ENCODE results near the gene COL9A2. TPM values are rescaled to one million over a fixed set of nuclear protein-coding genes. Genes with fewer than 3 reads are reported as not detected.

COL9A2 gene
- total RNA-seq, 1 donor from 2014 or later: 2.1 TPM

DNA sequence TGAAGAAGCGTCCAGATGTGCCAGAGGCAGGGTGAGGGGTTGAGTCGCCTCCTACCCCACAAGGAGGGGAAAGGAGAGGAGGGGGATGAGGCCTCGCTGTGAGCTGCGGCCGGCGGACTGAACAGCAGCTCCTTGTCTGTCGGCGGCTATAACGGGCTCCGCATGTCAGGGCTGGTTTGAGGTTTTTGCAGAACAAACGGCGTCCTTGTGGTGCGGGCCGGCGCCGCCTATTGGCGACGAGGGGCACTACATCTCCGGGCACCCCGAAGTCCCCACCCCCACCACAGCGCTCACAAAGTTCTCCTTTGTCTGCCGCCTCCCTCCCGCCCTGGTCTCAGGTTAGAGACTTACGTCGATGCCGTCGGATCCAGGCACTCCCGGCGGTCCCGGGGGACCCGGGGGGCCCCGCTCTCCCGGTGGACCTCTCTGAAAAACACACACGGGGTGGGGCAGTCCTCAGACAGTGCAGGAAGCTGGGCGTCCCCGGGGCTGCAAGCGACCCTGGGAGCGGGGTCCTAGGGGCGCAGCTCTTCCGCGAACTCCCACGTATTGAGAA is 1.8 kb downstream of the COL9A2 start:
- Mint-ChIP-seq H3K36me3 (ENCODE audit: unreplicated experiment) (no peaks in the 10 kb centered on the region), H3K4me3 (ENCODE audit: unreplicated experiment) (peak overlapping the region; percentile 60)

DNA sequence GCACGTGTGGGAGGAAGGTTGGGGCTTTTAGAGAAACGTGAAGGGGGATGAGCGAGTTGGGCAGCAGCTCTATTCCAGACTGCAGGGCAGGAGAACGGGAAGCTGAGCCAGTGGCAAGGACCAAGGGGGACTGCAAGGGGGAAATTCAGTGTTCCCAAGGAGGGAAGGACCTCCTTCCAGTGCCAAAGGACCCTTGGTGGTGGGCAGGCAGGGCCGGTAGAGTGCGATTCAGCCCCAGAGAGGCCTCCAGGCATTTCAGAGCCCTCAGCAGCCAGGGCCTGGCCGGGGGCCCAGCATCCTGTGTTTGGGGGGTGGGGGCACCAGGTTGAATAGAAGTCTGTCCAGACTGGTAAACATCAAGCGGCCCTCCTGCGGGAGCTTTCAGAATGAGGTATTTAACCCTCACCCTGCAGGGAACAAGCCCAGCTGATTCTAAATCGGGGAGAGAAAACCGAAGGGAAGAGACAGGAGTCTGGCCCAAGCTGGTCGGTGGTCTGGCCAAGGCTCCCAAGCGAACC is 2.3 kb downstream of the COL9A2 start:
- no peaks in the 10 kb centered on the region for H3K9me3 Mint-ChIP-seq (ENCODE audit: unreplicated experiment)
- peaks cover 32% of the 10 kb centered on the region for H3K4me1 Mint-ChIP-seq (ENCODE audit: unreplicated experiment)
- peak overlapping the region; percentile 26 for H3K4me3 Mint-ChIP-seq (ENCODE audit: unreplicated experiment)
- H3K27ac Mint-ChIP-seq (ENCODE audit: unreplicated experiment): peak overlapping the region; percentile 34
- H3K27me3 Mint-ChIP-seq (ENCODE audit: unreplicated experiment): peaks cover 20% of the 10 kb centered on the region
- no peaks in the 10 kb centered on the region for H3K36me3 Mint-ChIP-seq (ENCODE audit: unreplicated experiment)
- DNase-seq (ENCODE audit: extremely low spot score, unreplicated experiment): peak; percentile 83
- TF ChIP-seq, protein P1, sequence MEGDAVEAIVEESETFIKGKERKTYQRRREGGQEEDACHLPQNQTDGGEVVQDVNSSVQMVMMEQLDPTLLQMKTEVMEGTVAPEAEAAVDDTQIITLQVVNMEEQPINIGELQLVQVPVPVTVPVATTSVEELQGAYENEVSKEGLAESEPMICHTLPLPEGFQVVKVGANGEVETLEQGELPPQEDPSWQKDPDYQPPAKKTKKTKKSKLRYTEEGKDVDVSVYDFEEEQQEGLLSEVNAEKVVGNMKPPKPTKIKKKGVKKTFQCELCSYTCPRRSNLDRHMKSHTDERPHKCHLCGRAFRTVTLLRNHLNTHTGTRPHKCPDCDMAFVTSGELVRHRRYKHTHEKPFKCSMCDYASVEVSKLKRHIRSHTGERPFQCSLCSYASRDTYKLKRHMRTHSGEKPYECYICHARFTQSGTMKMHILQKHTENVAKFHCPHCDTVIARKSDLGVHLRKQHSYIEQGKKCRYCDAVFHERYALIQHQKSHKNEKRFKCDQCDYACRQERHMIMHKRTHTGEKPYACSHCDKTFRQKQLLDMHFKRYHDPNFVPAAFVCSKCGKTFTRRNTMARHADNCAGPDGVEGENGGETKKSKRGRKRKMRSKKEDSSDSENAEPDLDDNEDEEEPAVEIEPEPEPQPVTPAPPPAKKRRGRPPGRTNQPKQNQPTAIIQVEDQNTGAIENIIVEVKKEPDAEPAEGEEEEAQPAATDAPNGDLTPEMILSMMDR (IDR thresholded peaks at IDR 0.05): no peak

More for the DNA sequence above, 1.8 kb downstream of the COL9A2 start:
- Mint-ChIP-seq H3K9me3 (ENCODE audit: unreplicated experiment) (no peaks in the 10 kb centered on the region), H3K27me3 (ENCODE audit: unreplicated experiment) (peaks cover 20% of the 10 kb centered on the region), H3K27ac (ENCODE audit: unreplicated experiment) (peak overlapping the region; percentile 34), H3K4me1 (ENCODE audit: unreplicated experiment) (peaks cover 32% of the 10 kb centered on the region)
- TF ChIP-seq, protein P1 (IDR thresholded peaks at IDR 0.05): peak; percentile 92
- DNase-seq (ENCODE audit: extremely low spot score, unreplicated experiment): peak; percentile 93

DNA sequence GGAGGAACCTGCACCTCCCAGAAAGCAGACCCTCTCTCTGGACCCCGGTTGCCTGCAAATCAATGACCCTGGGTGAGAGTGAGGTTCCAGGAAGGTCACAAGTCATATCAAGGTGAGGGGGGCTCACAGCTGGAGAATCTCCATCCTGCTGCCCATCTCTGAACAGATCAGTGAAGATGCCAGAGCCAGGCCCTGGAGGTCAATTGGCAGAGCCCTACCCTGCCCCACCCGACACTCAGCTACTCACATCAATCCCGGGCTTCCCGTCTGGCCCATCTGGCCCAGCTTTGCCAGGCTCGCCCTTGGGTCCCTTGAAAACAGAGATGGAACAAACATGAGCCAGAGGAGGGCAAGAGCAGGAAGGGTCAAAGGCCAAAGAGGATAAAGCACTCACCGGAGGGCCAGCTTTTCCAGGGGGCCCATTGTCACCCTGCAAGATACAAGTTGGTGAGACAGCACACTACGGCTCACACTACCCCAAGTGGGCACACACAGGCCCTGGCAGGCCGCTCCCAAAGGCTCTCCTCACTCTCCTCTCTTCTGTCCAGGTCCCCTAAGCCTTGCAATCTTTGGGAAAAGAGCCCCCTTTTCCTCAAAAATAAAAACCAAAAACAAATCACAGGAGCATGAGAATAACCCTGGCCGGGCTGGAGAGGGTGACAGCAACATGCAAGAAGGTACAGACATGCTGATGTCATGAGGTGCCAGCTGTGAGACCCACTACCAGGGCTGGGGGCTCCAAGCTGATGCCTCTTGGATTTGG is 2.9 kb downstream of the COL9A2 start:
- Mint-ChIP-seq H3K27ac (ENCODE audit: unreplicated experiment) (no peak overlapping the region), H3K4me3 (ENCODE audit: unreplicated experiment) (no peak overlapping the region), H3K4me1 (ENCODE audit: unreplicated experiment) (peaks cover 32% of the 10 kb centered on the region), H3K36me3 (ENCODE audit: unreplicated experiment) (no peaks in the 10 kb centered on the region), H3K9me3 (ENCODE audit: unreplicated experiment) (no peaks in the 10 kb centered on the region), H3K27me3 (ENCODE audit: unreplicated experiment) (peaks cover 20% of the 10 kb centered on the region)
- peak; percentile 79 for DNase-seq (ENCODE audit: extremely low spot score, unreplicated experiment)
- TF ChIP-seq, protein P1 (IDR thresholded peaks at IDR 0.05): no peak

DNA sequence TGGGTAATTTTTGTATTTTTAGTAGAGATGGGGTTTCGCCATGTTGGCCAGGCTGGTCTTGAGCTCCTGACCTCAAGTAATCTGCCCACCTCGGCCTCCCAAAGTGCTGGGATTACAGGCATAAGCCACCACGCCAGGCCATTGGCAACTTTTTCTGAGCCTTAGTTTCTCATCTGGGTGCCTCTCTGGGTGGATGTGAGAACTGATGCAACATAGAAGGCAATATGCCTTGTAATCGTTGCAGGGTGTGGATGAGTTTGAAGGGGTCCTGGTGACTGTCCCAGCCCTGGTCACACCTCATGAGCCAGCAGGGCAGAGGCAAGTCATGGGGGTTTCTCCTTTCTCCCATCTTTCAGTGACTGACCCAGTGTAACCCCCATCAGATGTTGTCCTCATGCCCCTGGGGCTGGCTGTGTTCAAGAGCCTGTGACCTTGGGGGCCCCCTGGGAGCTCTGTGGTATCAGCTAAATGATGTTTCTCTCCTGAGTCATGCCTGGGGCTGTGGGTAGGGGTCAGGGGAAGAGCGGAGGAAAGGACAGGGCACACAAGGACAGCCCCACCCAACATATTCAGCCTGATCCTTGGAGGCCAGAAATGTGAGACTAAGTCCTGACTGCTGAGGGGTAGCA is 3.6 kb downstream of the COL9A2 start:
- H3K36me3 Mint-ChIP-seq (ENCODE audit: unreplicated experiment): no peaks in the 10 kb centered on the region
- no peak for DNase-seq (ENCODE audit: extremely low spot score, unreplicated experiment)
- H3K4me3 Mint-ChIP-seq (ENCODE audit: unreplicated experiment): no peak overlapping the region
- TF ChIP-seq, protein P1 (IDR thresholded peaks at IDR 0.05): no peak
- peaks cover 15% of the 10 kb centered on the region for H3K27me3 Mint-ChIP-seq (ENCODE audit: unreplicated experiment)
- H3K27ac Mint-ChIP-seq (ENCODE audit: unreplicated experiment): no peak overlapping the region
- no peaks in the 10 kb centered on the region for H3K9me3 Mint-ChIP-seq (ENCODE audit: unreplicated experiment)
- H3K4me1 Mint-ChIP-seq (ENCODE audit: unreplicated experiment): peaks cover 32% of the 10 kb centered on the region

Data from osteocyte (in vitro differentiated cells).